Smooth muscle cell (in vitro differentiated cells): ENCODE measurements around the gene SFXN5. TPM values are rescaled to one million over a fixed set of nuclear protein-coding genes. Genes with fewer than 3 reads are reported as not detected.

Experiments used
- DNase-seq: peaks from one replicate; lab custom pipeline; 2025; ENCODE audit not compliant: unreplicated experiment; lab: John Stamatoyannopoulos, UW
- H2AFZ ChIP-seq: fragments of 200-600 bp; sonication (generic); 2 replicates; pipeline ENCODE4 v1.6.0; 2016; ENCODE audit warnings: antibody characterized with exemption, low read depth, mild to moderate bottlenecking
- H3F3A ChIP-seq: fragments of 200-600 bp; sonication (generic); 2 replicates; pipeline ENCODE4 v1.6.0; 2017; ENCODE audit warnings: antibody characterized with exemption, low read depth
- H3K27ac ChIP-seq: fragments of 200-600 bp; sonication (generic); 2 replicates; pipeline ENCODE4 v1.5.1; 2016; ENCODE audit warnings: low read depth, mild to moderate bottlenecking
- H3K27me3 ChIP-seq: fragments of 200-600 bp; sonication (generic); 2 replicates; pipeline ENCODE4 v1.6.1; 2016; ENCODE audit warnings: low read depth, mild to moderate bottlenecking
- H3K36me3 ChIP-seq: fragments of 200-600 bp; sonication (generic); 2 replicates; pipeline ENCODE4 v1.5.1; 2016; ENCODE audit warnings: low read depth
- H3K4me1 ChIP-seq: fragments of 200-600 bp; sonication (generic); 2 replicates; pipeline ENCODE4 v1.5.1; 2016; ENCODE audit warnings: low read depth
- H3K4me2 ChIP-seq: fragments of 200-600 bp; sonication (generic); 2 replicates; pipeline ENCODE4 v1.6.0; 2016; ENCODE audit warnings: mild to moderate bottlenecking
- H3K4me3 ChIP-seq: fragments of 200-600 bp; sonication (generic); 2 replicates; pipeline ENCODE4 v1.5.1; 2016; ENCODE audit warnings: mild to moderate bottlenecking
- H3K79me2 ChIP-seq: fragments of 200-600 bp; sonication (generic); 2 replicates; pipeline ENCODE4 v1.6.0; 2016; ENCODE audit warnings: low read depth, mild to moderate bottlenecking
- H3K9ac ChIP-seq: fragments of 200-600 bp; sonication (generic); 2 replicates; pipeline ENCODE4 v1.6.0; 2016; ENCODE audit warnings: low read depth
- H3K9me3 ChIP-seq: fragments of 200-600 bp; sonication (generic); replicated peaks from 2 replicates; pipeline ENCODE4 v1.5.1; 2016; ENCODE audit warnings: low read depth
- H4K20me1 ChIP-seq: fragments of 200-600 bp; sonication (generic); 2 replicates; pipeline ENCODE4 v1.6.0; 2016; ENCODE audit warnings: low read depth
- CTCF ChIP-seq: fragments of 200-600 bp; sonication (generic); IDR thresholded peaks from 2 replicates; pipeline ENCODE4 v1.5.1; 2017; ENCODE audit warnings: borderline replicate concordance, mild to moderate bottlenecking, antibody characterized with exemption; ENCODE audit not compliant: insufficient read depth, poor library complexity, severe bottlenecking
- WGBS: methylation state at CpG from one replicate; pipeline ENCODE4 v1.1.7; 2016; ENCODE audit warnings: low lambda C conversion rate; 5-methylcytosine and 5-hydroxymethylcytosine counted together
- polyA plus RNA-seq: library from polyadenylated mRNA; unstranded; fragments of >200 nt; fragmentation: Nextera tagmentation; extraction: Ambion mirVana; gene quantifications from 2 replicates; pipeline ENCODE4 v1.2.1, GENCODE V29; 2016
- total RNA-seq: library from RNA; depleted of rRNA; stranded (reverse); fragments of >200 nt; gene quantifications from 2 replicates; pipeline ENCODE4 v1.2.3, GENCODE V29; 2014

Gene SFXN5
- total and polyA plus RNA-seq, 2 experiments from 2014 or later = 6.9 to 8.3 TPM

DNA sequence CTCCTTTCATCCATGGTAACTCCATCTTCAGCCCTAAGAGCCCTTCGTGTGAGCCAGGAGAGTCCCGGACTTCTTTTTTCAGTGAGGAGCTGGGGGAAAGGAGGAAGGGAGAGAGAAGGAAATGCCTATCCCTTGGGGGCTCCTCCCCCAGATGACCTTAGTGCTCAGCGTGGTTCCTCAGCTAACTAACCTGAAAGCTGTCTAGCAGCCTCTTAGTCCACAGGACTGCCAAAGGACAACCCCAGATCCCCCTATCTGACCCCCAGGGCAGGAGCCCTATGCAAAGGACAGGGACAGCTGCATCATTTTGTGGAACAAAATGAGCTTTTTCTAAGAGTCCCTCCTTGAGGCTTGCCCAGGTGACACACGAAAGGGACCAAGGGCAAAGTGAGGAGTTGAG is 176.4 kb downstream of the SFXN5 start:
- no peaks in the 10 kb centered on the region for H3K9me3 ChIP-seq
- H3K4me2 ChIP-seq = no peak overlapping the region
- no peak overlapping the region for H3K4me3 ChIP-seq
- H3K4me1 ChIP-seq = peaks cover 5% of the 10 kb centered on the region
- no peak overlapping the region for H3K27ac ChIP-seq
- 37% methylated on average over 4 of the region's 4 CpGs for WGBS
- peaks cover 33% of the 10 kb centered on the region for H3K27me3 ChIP-seq
- H3K79me2 ChIP-seq = no peaks in the 10 kb centered on the region
- H3K9ac ChIP-seq = no peak overlapping the region
- H4K20me1 ChIP-seq = no peaks in the 10 kb centered on the region
- no peak for DNase-seq
- H3F3A ChIP-seq = no peaks in the 10 kb centered on the region
- no peak for TF ChIP-seq CTCF
- no peak overlapping the region for H2AFZ ChIP-seq
- no peaks in the 10 kb centered on the region for H3K36me3 ChIP-seq

DNA sequence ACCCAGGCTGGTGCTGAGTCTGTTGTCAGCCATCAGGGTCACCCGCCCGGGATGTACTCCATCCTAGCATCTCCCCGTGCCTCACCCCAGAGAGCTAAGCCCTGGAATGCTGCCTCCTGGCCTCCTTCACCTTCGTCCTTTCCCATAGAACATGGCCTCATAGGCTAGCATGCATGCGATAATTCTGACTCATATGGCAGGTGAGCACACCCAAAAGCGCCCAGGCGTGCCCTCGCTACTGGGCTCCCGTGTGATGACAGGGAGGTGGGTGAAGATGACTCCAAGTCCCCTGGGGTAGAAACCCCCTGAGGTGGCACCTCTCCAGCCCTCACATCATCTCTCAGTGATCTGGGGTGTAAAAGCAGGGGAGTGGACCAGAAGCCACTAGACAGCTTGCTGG is 177.0 kb downstream of the SFXN5 start:
- 89% methylated on average over 9 of the region's 9 CpGs for WGBS
- Histone ChIP-seq H3K9ac (no peak overlapping the region), H4K20me1 (no peaks in the 10 kb centered on the region), H3K79me2 (no peaks in the 10 kb centered on the region), H3K36me3 (no peaks in the 10 kb centered on the region), H3F3A (no peaks in the 10 kb centered on the region), H3K4me3 (no peak overlapping the region), H2AFZ (no peak overlapping the region), H3K27ac (no peak overlapping the region), H3K27me3 (peaks cover 30% of the 10 kb centered on the region), H3K9me3 (no peaks in the 10 kb centered on the region), H3K4me2 (no peak overlapping the region), H3K4me1 (peaks cover 5% of the 10 kb centered on the region)
- DNase-seq = no peak
- no peak for TF ChIP-seq CTCF

DNA sequence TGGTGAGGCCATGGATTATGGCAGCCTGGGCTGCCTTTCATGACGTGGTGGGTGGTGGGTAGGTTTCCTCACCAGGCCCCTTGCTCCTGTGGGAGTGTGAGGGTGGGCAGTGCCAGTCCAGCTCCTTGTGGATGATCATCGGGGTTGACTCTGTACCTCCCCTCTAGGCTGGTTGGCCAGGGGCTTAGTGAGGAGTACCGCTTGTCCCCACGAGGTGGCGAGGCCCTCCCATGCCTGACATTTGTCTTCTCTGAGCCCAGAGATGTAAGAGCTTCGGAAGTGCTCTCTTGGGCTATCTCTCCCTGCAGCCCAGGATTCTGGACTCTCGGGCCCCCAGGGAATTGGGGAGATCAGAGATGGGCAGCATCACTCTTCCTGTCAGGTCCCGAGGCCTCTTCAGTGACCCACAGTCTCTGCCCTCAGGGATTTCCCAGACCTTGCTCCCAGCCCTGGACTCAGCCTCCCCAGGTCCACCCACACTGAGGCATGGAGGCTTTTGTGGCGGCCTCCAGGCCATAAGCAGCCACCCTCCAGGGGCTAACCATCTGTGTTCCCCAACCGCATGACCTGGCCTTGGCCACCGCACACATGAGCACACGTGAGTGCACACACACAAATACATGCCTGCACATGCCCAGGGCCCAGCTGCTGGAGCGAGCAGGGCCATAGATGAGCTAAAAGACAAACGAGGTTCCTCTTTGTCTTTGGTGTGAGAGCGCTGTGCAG is 177.8 kb downstream of the SFXN5 start:
- Histone ChIP-seq H3K36me3 (no peaks in the 10 kb centered on the region), H3K27me3 (peaks cover 23% of the 10 kb centered on the region), H3K4me2 (no peak overlapping the region), H3K4me1 (peaks cover 5% of the 10 kb centered on the region), H3K9me3 (no peaks in the 10 kb centered on the region), H3K27ac (no peak overlapping the region), H2AFZ (no peak overlapping the region), H3K9ac (no peak overlapping the region), H3K4me3 (no peak overlapping the region), H4K20me1 (peaks cover 3% of the 10 kb centered on the region), H3K79me2 (no peaks in the 10 kb centered on the region), H3F3A (no peaks in the 10 kb centered on the region)
- TF ChIP-seq CTCF = peak; percentile 62
- no peak for DNase-seq
- WGBS = 49% methylated on average over 15 of the region's 15 CpGs

- Histone ChIP-seq H3K4me3 (no peak overlapping the region), H4K20me1 (peaks cover 13% of the 10 kb centered on the region), H3K9ac (no peak overlapping the region), H2AFZ (no peak overlapping the region), H3K9me3 (no peaks in the 10 kb centered on the region), H3F3A (no peaks in the 10 kb centered on the region), H3K79me2 (no peaks in the 10 kb centered on the region), H3K27ac (no peak overlapping the region), H3K27me3 (peaks cover 22% of the 10 kb centered on the region), H3K4me2 (no peak overlapping the region), H3K4me1 (peaks cover 5% of the 10 kb centered on the region), H3K36me3 (no peaks in the 10 kb centered on the region)
- WGBS = 14% methylated on average over 11 of the region's 11 CpGs
- peak; percentile 70 for TF ChIP-seq CTCF
- DNase-seq = no peak
These were observed 178.9 kb downstream of the SFXN5 start for GRCh38 chr2:72892506-72893173.
